HG03565 (cell line): Measurements from ENCODE around the gene ABCG2.

Source experiments
- ATAC-seq: cut with Tn5 transposase; IDR thresholded peaks from one replicate; pipeline ENCODE4 v1.9.1; 2021; ENCODE audit warnings: mild to moderate bottlenecking, moderate library complexity; ENCODE audit not compliant: unreplicated experiment

Gene ABCG2

GRCh38 chr4:88077911-88078524 lies 80.4 kb downstream of the ABCG2 start:
- no peak for ATAC-seq

GRCh38 chr4:88075336-88075735 lies 83.1 kb downstream of the ABCG2 start:
- no peak for ATAC-seq

GRCh38 chr4:88070031-88070430 lies 88.4 kb downstream of the ABCG2 start:
- no peak for ATAC-seq

- no peak for ATAC-seq
Measured at GRCh38 chr4:88064410-88064809, 94.0 kb downstream of the ABCG2 start.

GRCh38 chr4:88063634-88064296 lies 94.7 kb downstream of the ABCG2 start:
- ATAC-seq, result no peak

- ATAC-seq, result no peak
Measured at GRCh38 chr4:88062843-88063242, 95.6 kb downstream of the ABCG2 start.

- ATAC-seq, result no peak
Measured at GRCh38 chr4:88062311-88062710, 96.1 kb downstream of the ABCG2 start.

GRCh38 chr4:88060431-88060830 lies 98.0 kb downstream of the ABCG2 start:
- ATAC-seq, result no peak

GRCh38 chr4:88059766-88060165 lies 98.7 kb downstream of the ABCG2 start:
- no peak for ATAC-seq

GRCh38 chr4:88058295-88058694 lies 100.1 kb downstream of the ABCG2 start:
- ATAC-seq, result no peak

- no peak for ATAC-seq
Measured at GRCh38 chr4:88054901-88055300, 103.5 kb downstream of the ABCG2 start.

GRCh38 chr4:88054229-88054628 lies 104.2 kb downstream of the ABCG2 start:
- no peak for ATAC-seq

GRCh38 chr4:88045021-88045420 lies 113.4 kb downstream of the ABCG2 start:
- ATAC-seq, result no peak

GRCh38 chr4:88043586-88044340 lies 114.7 kb downstream of the ABCG2 start:
- no peak for ATAC-seq

- ATAC-seq, result no peak
Measured at GRCh38 chr4:88043001-88043400, 115.4 kb downstream of the ABCG2 start.

- ATAC-seq, result no peak
Measured at GRCh38 chr4:88041626-88042025, 116.8 kb downstream of the ABCG2 start.

- ATAC-seq, result no peak
Measured at GRCh38 chr4:88040707-88041106, 117.7 kb downstream of the ABCG2 start.
